Mucosa of descending colon (tissue), 3 donors: Measurements from ENCODE around the gene FANCE. TPM values are rescaled to one million over a fixed set of nuclear protein-coding genes. Genes with fewer than 3 reads are reported as not detected.

Experiments used
- ATAC-seq: fragments of 200-7000 bp; cut with Tn5 transposase; one replicate; pipeline ENCODE4 v1.9.1; 2020; ENCODE audit warnings: mild to moderate bottlenecking, moderate library complexity
- DNase-seq, 3 donors: peaks; one replicate each; pipeline ENCODE4 v3.0.0-alpha.2; 2020
- H3K36me3 ChIP-seq: fragments of 200-600 bp; one replicate; pipeline ENCODE4 v1.8.0; 2021; ENCODE audit warnings: low read depth, mild to moderate bottlenecking
- H3K4me1 ChIP-seq: fragments of 200-600 bp; one replicate; pipeline ENCODE4 v1.8.0; 2021; ENCODE audit warnings: low read depth, mild to moderate bottlenecking
- H3K4me3 ChIP-seq: fragments of 200-600 bp; one replicate; pipeline ENCODE4 v1.8.0; 2021; ENCODE audit warnings: mild to moderate bottlenecking
- H3K9me3 ChIP-seq: fragments of 200-600 bp; one replicate; pipeline ENCODE4 v1.8.0; 2021; ENCODE audit warnings: mild to moderate bottlenecking
- CTCF ChIP-seq: fragments of 200-600 bp; IDR thresholded peaks from one replicate; pipeline ENCODE4 v1.8.0; 2022; ENCODE audit warnings: antibody characterized with exemption, mild to moderate bottlenecking
- intact Hi-C, 2 donors: fragments of 100-400 bp; cut with DNase I in 1 of 2; cut with micrococcal nuclease in 1 of 2; formaldehyde crosslinking; loops; one replicate each; pipeline versions ENCODE4 v1.11.0 to v1.11.1; 2022; cut with DNase I, micrococcal nuclease
- total RNA-seq, 3 donors: library from RNA; stranded (reverse); fragmentation: NEBNext Ultra II Directional in 2 of 3; extraction: Animal tissue kit (Norgen Biotek cat#: 25700) in 2 of 3; gene quantifications; one replicate each; pipeline versions ENCODE4 v1.2.1 to v1.2.4, GENCODE V29; 2021 to 2023
- donor health status: DM: no; HTN: no; CAD: no; lungs with moderate emphysema.
- donor health status: DM: no; HTN: no; CAD: no.
- donor health status: DM: no; HTN: yes; CAD: no.

Gene FANCE
- total RNA-seq, 3 donors from 2014 or later: 4.1 to 5.0 (median 4.4) TPM

GRCh38 chr6:35457907-35458306 is 5.8 kb downstream of the FANCE start:
- no peak for ATAC-seq
- Histone ChIP-seq H3K9me3 (no peaks in the 10 kb centered on the region), H3K36me3 (no peaks in the 10 kb centered on the region), H3K4me1 (peaks cover 6% of the 10 kb centered on the region), H3K4me3 (no peak overlapping the region)
- intact Hi-C loops: no loop called here
- DNase-seq: no peak
- no peak for TF ChIP-seq CTCF

- Histone ChIP-seq H3K4me3 (no peak overlapping the region), H3K4me1 (no peaks in the 10 kb centered on the region), H3K9me3 (no peaks in the 10 kb centered on the region), H3K36me3 (no peaks in the 10 kb centered on the region)
- ATAC-seq (no peak), DNase-seq (no peak)
- no peak for TF ChIP-seq CTCF
- intact Hi-C loops: no loop called here
Observed at GRCh38 chr6:35461270-35461669, 9.1 kb downstream of the FANCE start.

- ATAC-seq (no peak), DNase-seq (no peak)
- Histone ChIP-seq H3K4me1 (peaks cover 4% of the 10 kb centered on the region), H3K9me3 (no peaks in the 10 kb centered on the region), H3K36me3 (no peaks in the 10 kb centered on the region), H3K4me3 (no peak overlapping the region)
- intact Hi-C loops: no loop called here
- no peak for TF ChIP-seq CTCF
Observed at GRCh38 chr6:35463292-35463691, 11.2 kb downstream of the FANCE start.

GRCh38 chr6:35465646-35466045 is 13.5 kb downstream of the FANCE start:
- ATAC-seq (no peak), DNase-seq (no peak)
- H3K9me3 ChIP-seq: no peaks in the 10 kb centered on the region
- peaks cover 10% of the 10 kb centered on the region for H3K4me1 ChIP-seq
- H3K4me3 ChIP-seq: no peak overlapping the region
- TF ChIP-seq CTCF: no peak
- no peaks in the 10 kb centered on the region for H3K36me3 ChIP-seq
- intact Hi-C loops: no loop called here

GRCh38 chr6:35468181-35468979 is 16.2 kb downstream of the FANCE start, which contains the start of gene RPL10A:
Gene RPL10A (plus strand): TSS chr6:35468401. CDS start chr6:35468435, 34 bp downstream.
- Histone ChIP-seq H3K9me3 (no peaks in the 10 kb centered on the region), H3K36me3 (peaks cover 3% of the 10 kb centered on the region), H3K4me3 (peak within 1 kb of the TSS; percentile 66), H3K4me1 (peaks cover 20% of the 10 kb centered on the region)
- DNase-seq (peak; percentile 96 to 97 (median 97)), ATAC-seq (peak; percentile 93)
- TF ChIP-seq CTCF: peak; percentile 96
- intact Hi-C loops: no loop called here
